SK-N-SH (cell line): Measurements from ENCODE around the gene DNAJA3. TPM values are rescaled to one million over a fixed set of nuclear protein-coding genes. Genes with fewer than 3 reads are reported as not detected.

Experiments
- CTCF ChIA-PET: fragments of 300-600, 350-600 bp; formaldehyde crosslinking; extraction: SDS; loops from one replicate; lab custom pipeline; 2021; lab: Yijun Ruan, JAX
- POLR2A ChIA-PET: fragments of 350-600 bp; sonication (Branson Sonifier 250); formaldehyde crosslinking; extraction: SDS; loops from one replicate; lab custom pipeline; 2020; ENCODE audit warnings: antibody characterized with exemption, inconsistent platforms; lab: Yijun Ruan, JAX
- DNase-seq: peaks from one replicate; pipeline ENCODE4 v3.0.0; 2012
- H2AFZ ChIP-seq: fragments of 200-600 bp; sonication (generic); 2 replicates; pipeline ENCODE4 v1.8.1; 2016; ENCODE audit warnings: antibody characterized with exemption, mild to moderate bottlenecking, low read depth
- H3F3A ChIP-seq: fragments of 200-600 bp; sonication (generic); replicated peaks from 2 replicates; pipeline ENCODE3; 2016; ENCODE audit warnings: antibody characterized with exemption, mild to moderate bottlenecking; ENCODE audit not compliant: insufficient read depth
- H3K27ac ChIP-seq, 2 experiments: fragments of 200-500 bp in 1 of 2; fragments of 200-600 bp in 1 of 2; sonication (Bioruptor generic) in 1 of 2; sonication (generic), shearing (Covaris generic) in 1 of 2; 2 replicates each; pipeline versions ENCODE4 v1.5.1 to v1.6.1; 2014 to 2016; ENCODE audit warnings: low read depth in 2 of 2, inconsistent platforms in 1 of 2, low read length in 1 of 2, mild to moderate bottlenecking in 1 of 2, mixed read lengths in 1 of 2
- H3K27me3 ChIP-seq: fragments of 200-600 bp; sonication (generic), shearing (Covaris generic); 2 replicates; pipeline ENCODE4 v1.6.1; 2016; ENCODE audit warnings: mixed run types; ENCODE audit not compliant: insufficient read depth
- H3K36me3 ChIP-seq, 2 experiments: fragments of 200-500 bp in 1 of 2; fragments of 200-600 bp in 1 of 2; sonication (Bioruptor generic) in 1 of 2; sonication (generic) in 1 of 2; replicated peaks in 1 of 2; 2 replicates each; pipeline versions ENCODE3 to v1.5.1; 2014 to 2016; ENCODE audit warnings: low read length in 1 of 2, mild to moderate bottlenecking in 1 of 2; ENCODE audit not compliant: insufficient read depth in 2 of 2, control insufficient read depth in 1 of 2
- H3K4me1 ChIP-seq, 2 experiments: fragments of 200-500 bp in 1 of 2; fragments of 200-600 bp in 1 of 2; sonication (Bioruptor generic) in 1 of 2; sonication (generic), shearing (Covaris generic) in 1 of 2; 2 replicates each; pipeline versions ENCODE4 v1.5.1 to v1.6.1; 2014 to 2016; ENCODE audit warnings: low read depth in 1 of 2, low read length in 1 of 2, mixed run types in 1 of 2; ENCODE audit not compliant: insufficient read depth in 2 of 2, control insufficient read depth in 1 of 2
- H3K4me2 ChIP-seq: fragments of 200-600 bp; sonication (generic), shearing (Covaris generic); 2 replicates; pipeline ENCODE4 v1.6.1; 2017; ENCODE audit warnings: mixed run types
- H3K4me3 ChIP-seq, 2 experiments: fragments of 200-500 bp in 1 of 2; fragments of 200-600 bp in 1 of 2; sonication (Bioruptor generic) in 1 of 2; sonication (generic), shearing (Covaris generic) in 1 of 2; 2 replicates each; pipeline versions ENCODE4 v1.5.1 to v1.8.1; 2014 to 2016; ENCODE audit warnings: low read depth in 2 of 2, inconsistent platforms in 1 of 2, low read length in 1 of 2, mild to moderate bottlenecking in 1 of 2, mixed read lengths in 1 of 2, moderate library complexity in 1 of 2
- H3K79me2 ChIP-seq: fragments of 200-600 bp; sonication (generic); 2 replicates; pipeline ENCODE4 v1.8.1; 2017; ENCODE audit warnings: mild to moderate bottlenecking; ENCODE audit not compliant: insufficient read depth
- H3K9ac ChIP-seq: fragments of 200-600 bp; sonication (generic); 2 replicates; pipeline ENCODE4 v1.6.1; 2017; ENCODE audit warnings: mixed run types
- H3K9me2 ChIP-seq: fragments of 200-600 bp; sonication (generic); 2 replicates; pipeline ENCODE4 v1.6.1; 2017; ENCODE audit warnings: mixed run types
- H3K9me3 ChIP-seq: fragments of 200-600 bp; sonication (generic); 2 replicates; pipeline ENCODE4 v1.6.1; 2017; ENCODE audit warnings: mixed run types, mild to moderate bottlenecking, moderate library complexity
- H4K20me1 ChIP-seq: fragments of 200-600 bp; sonication (generic); 2 replicates; pipeline ENCODE4 v1.6.1; 2017; ENCODE audit warnings: mild to moderate bottlenecking, mixed run types; ENCODE audit not compliant: insufficient read depth
- CHD2 ChIP-seq: fragments of 150-350 bp; IDR thresholded peaks from 2 replicates; pipeline ENCODE4 v1.6.1; 2018; ENCODE audit warnings: low read length; ENCODE audit not compliant: partially characterized antibody
- CTCF ChIP-seq: fragments of 200-600 bp; sonication (generic); IDR thresholded peaks from 2 replicates; pipeline ENCODE4 v1.6.1; 2017; ENCODE audit warnings: antibody characterized with exemption, mild to moderate bottlenecking, moderate library complexity
- EP300 ChIP-seq, 2 experiments: IDR thresholded peaks; 2 replicates each; pipeline versions ENCODE4 v1.4.0 to v1.6.1; 2012; ENCODE audit warnings: borderline replicate concordance in 1 of 2, low read depth in 1 of 2, low read length in 1 of 2
- EZH2phosphoT487 ChIP-seq: fragments of 200-600 bp; sonication (generic); IDR thresholded peaks from 2 replicates; pipeline ENCODE4 v1.6.1; 2017; ENCODE audit warnings: low read depth, mixed run types, mild to moderate bottlenecking, antibody characterized with exemption, moderate library complexity, borderline replicate concordance
- FOXJ3 ChIP-seq: sonication (generic); formaldehyde crosslinking; IDR thresholded peaks from 2 replicates; pipeline ENCODE4 v1.5.1; 2020; ENCODE audit warnings: mild to moderate bottlenecking, missing genetic modification reagents
- JUND ChIP-seq: IDR thresholded peaks from 2 replicates; pipeline ENCODE4 v1.4.0; 2012
- MAX ChIP-seq: IDR thresholded peaks from 2 replicates; pipeline ENCODE4 v1.4.0; 2012; ENCODE audit warnings: low read depth
- MEF2A ChIP-seq: IDR thresholded peaks from 2 replicates; pipeline ENCODE4 v1.4.0; 2012; ENCODE audit warnings: low read depth, borderline replicate concordance
- MXI1 ChIP-seq: IDR thresholded peaks from 2 replicates; pipeline ENCODE4 v1.6.1; 2012; ENCODE audit warnings: mild to moderate bottlenecking, low read depth, low read length, improper control_type of control experiment
- NFIC ChIP-seq: IDR thresholded peaks from 2 replicates; pipeline ENCODE4 v1.4.0; 2012; ENCODE audit warnings: borderline replicate concordance
- NRF1 ChIP-seq: IDR thresholded peaks from 2 replicates; pipeline ENCODE4 v1.6.1; 2012; ENCODE audit warnings: low read depth, mild to moderate bottlenecking, low read length
- RAD21 ChIP-seq: IDR thresholded peaks from 2 replicates; pipeline ENCODE4 v1.6.1; 2012; ENCODE audit warnings: mild to moderate bottlenecking, low read length
- REST ChIP-seq: IDR thresholded peaks from 2 replicates; pipeline ENCODE4 v1.6.1; 2012; ENCODE audit warnings: mild to moderate bottlenecking, low read depth, low read length, moderate library complexity
- RFX5 ChIP-seq: IDR thresholded peaks from 2 replicates; pipeline ENCODE4 v1.6.1; 2012; ENCODE audit warnings: mild to moderate bottlenecking, improper control_type of control experiment, low read length
- SMC3 ChIP-seq: IDR thresholded peaks from 2 replicates; pipeline ENCODE4 v1.6.1; 2012; ENCODE audit warnings: low read depth, low read length, improper control_type of control experiment
- TAF1 ChIP-seq: IDR thresholded peaks from 2 replicates; pipeline ENCODE4 v1.6.1; 2012; ENCODE audit warnings: low read depth, mild to moderate bottlenecking, low read length, moderate library complexity, borderline replicate concordance
- TCF12 ChIP-seq: IDR thresholded peaks from 2 replicates; pipeline ENCODE4 v1.4.0; 2012
- USF1 ChIP-seq: IDR thresholded peaks from 2 replicates; pipeline ENCODE4 v1.4.0; 2012; ENCODE audit warnings: low read depth, borderline replicate concordance
- USF2 ChIP-seq: fragments of 150-350 bp; IDR thresholded peaks from 2 replicates; pipeline ENCODE4 v1.6.1; 2017; ENCODE audit warnings: antibody characterized with exemption, low read length, low read depth, borderline replicate concordance
- YY1 ChIP-seq: IDR thresholded peaks from 2 replicates; pipeline ENCODE4 v1.4.0; 2012; ENCODE audit warnings: low read depth, mild to moderate bottlenecking
- WGBS: methylation state at CpG from one replicate; pipeline ENCODE4 v1.1.6; 2017; ENCODE audit warnings: low lambda C conversion rate; 5-methylcytosine and 5-hydroxymethylcytosine counted together
- polyA plus RNA-seq, 3 experiments: library from polyadenylated mRNA; depleted of rRNA; stranded (reverse); fragments of >200 nt; gene quantifications; 2 replicates each; pipeline ENCODE4 v1.2.3, GENCODE V29; 2012

DNAJA3 gene
- polyA plus RNA-seq, 1 of the 3 experiments (the other 2 are of a cell fraction), result 52.6 TPM

- TF ChIP-seq CTCF (no peak), RAD21 (no peak), MAX (no peak), EP300 (IDR thresholded peaks at IDR 0.05; ENCODE audit: borderline replicate concordance in 1 of 2, low read depth in 1 of 2, low read length in 1 of 2) (no peak), USF1 (no peak), NRF1 (no peak), TAF1 (no peak), SMC3 (no peak), JUND (no peak), EZH2phosphoT487 (no peak), TCF12 (no peak), NFIC (no peak)
Observed at GRCh38 chr16:4481963-4482362, 56.3 kb downstream of the DNAJA3 start (continued).

- H3K9me3 ChIP-seq, result no peaks in the 10 kb centered on the region
- peaks cover 0 to 24% of the 10 kb centered on the region in 2 experiments; a peak in 2 of 4 replicates for H3K4me1 ChIP-seq
- 100% methylated on average over 3 of the region's 3 CpGs for WGBS
- peaks cover 73% of the 10 kb centered on the region for H3K79me2 ChIP-seq
- no peaks in the 10 kb centered on the region for H3K27me3 ChIP-seq
- H3K9me2 ChIP-seq, result no peaks in the 10 kb centered on the region
- H3K9ac ChIP-seq, result no peak overlapping the region
- no peaks in the 10 kb centered on the region; the same call in 1 of the 2 replicates for H4K20me1 ChIP-seq
- H3K27ac ChIP-seq, result no peak overlapping the region
- ChIA-PET POLR2A (interaction anchor here (0.7 kb wide), 1 partner anchor 10 kb away, joined by 3 read pairs; the partner anchor contains the start of gene HMOX2), CTCF (interaction anchor here (1.2 to 4.2 kb wide), 4 partner anchors 10 to 32 kb away, joined by 3 to 22 read pairs (median 6); partner anchors contain the start of gene HMOX2)
- H3K4me3 ChIP-seq, result no peak overlapping the region
- peaks cover 4 to 7% of the 10 kb centered on the region in 2 experiments for H3K36me3 ChIP-seq
- no peak for DNase-seq
- H3K4me2 ChIP-seq, result no peak overlapping the region
- H3F3A ChIP-seq, result peaks cover 34% of the 10 kb centered on the region
- TF ChIP-seq MXI1, result no peak
- no peak for TF ChIP-seq NRF1
- TF ChIP-seq REST, result no peak
- TF ChIP-seq SMC3, result no peak
- TF ChIP-seq FOXJ3 (CRISPR knock-in tag), result no peak
- TF ChIP-seq RFX5, result no peak
- no peak for TF ChIP-seq YY1
- no peak for TF ChIP-seq CHD2
- no peak for TF ChIP-seq MEF2A
- TF ChIP-seq USF2, result no peak
- no peak for TF ChIP-seq JUND
- no peak overlapping the region for H2AFZ ChIP-seq
Observed at GRCh38 chr16:4486126-4486893, 60.6 kb downstream of the DNAJA3 start.
